Measurements from ENCODE around the gene ATP8B1. TPM values are rescaled to one million over a fixed set of nuclear protein-coding genes. Genes with fewer than 3 reads are reported as not detected.

ATP8B1 gene
- total and polyA plus RNA-seq, 9 of the 15 experiments (the other 6 are each of a cell fraction or from before 2014, with no cell fraction given): 0.01 to 0.22 (median 0.03) TPM; not detected in 3

GRCh38 chr18:57782049-57782448 is 21.1 kb downstream of the ATP8B1 start:
- Histone ChIP-seq H3K4me3 (no peak overlapping the region), H3K27ac (ENCODE audit: extremely low read depth, low read depth, low read length) (no peak overlapping the region), H4K20me1 (replicated peaks; ENCODE audit: control insufficient read depth, insufficient read depth, low read length) (no peaks in the 10 kb centered on the region), H3K9me3 (replicated peaks; ENCODE audit: control insufficient read depth, insufficient read depth, low read depth, low read length) (no peaks in the 10 kb centered on the region), H3K9me1 (ENCODE audit: control insufficient read depth, insufficient read depth, low read length) (no peaks in the 10 kb centered on the region), H3K9ac (ENCODE audit: insufficient read depth in 1 of 2, low read depth in 2 of 2, low read length in 2 of 2) (no peak overlapping the region), H3K4me2 (ENCODE audit: insufficient read depth, low read length) (no peak overlapping the region), H3K27me3 (ENCODE audit: control insufficient read depth in 2 of 2, insufficient read depth in 2 of 2, low read length in 2 of 2) (no peaks in the 10 kb centered on the region), H3K4me1 (replicated peaks in 1 of 2; ENCODE audit: control insufficient read depth in 2 of 2, insufficient read depth in 2 of 2, low read length in 2 of 2) (peaks cover 7 to 16% of the 10 kb centered on the region in 2 experiments; a peak in 4 of 5 replicates), H2AFZ (ENCODE audit: low read depth, low read length) (no peak overlapping the region), H3K36me3 (ENCODE audit: control insufficient read depth, insufficient read depth, low read length) (no peaks in the 10 kb centered on the region), H3K79me2 (ENCODE audit: control insufficient read depth, insufficient read depth, low read length) (no peaks in the 10 kb centered on the region)
- intact Hi-C loops (cut with micrococcal nuclease): no loop called here
- no TSS peak for BruUV-seq (replicated peaks)
- no peak for FAIRE-seq
- ChIA-PET CTCF (ENCODE audit: low intra/inter-chr PET ratio) (no interaction called here), POLR2A (no interaction called here)
- DNase-seq (ENCODE audit: extremely low read depth in 1 of 4, low spot score in 3 of 4): no peak
- ATAC-seq: no peak
- 80% methylated on average over 5 of the region's 5 CpGs for WGBS (ENCODE audit: insufficient coverage, low coverage, missing lambda C conversion rate)
- no peak for TF ChIP-seq ZHX1 (conservative IDR thresholded peaks at IDR 0.05; ENCODE audit: low read length)
- TF ChIP-seq CEBPG (CRISPR knock-in tag; IDR thresholded peaks at IDR 0.05): no peak
- TF ChIP-seq CEBPG (tag; conservative IDR thresholded peaks at IDR 0.05 in 1 of 2, IDR thresholded peaks at IDR 0.05 in 1 of 2): peak in 1 of 2 experiments; percentile 10; a peak in 1 of 4 replicates
- in situ Hi-C loops (cut with MboI): no loop called here
